NCI-H128 (cell line): ENCODE measurements around the gene IL6.
"Not testable (repeated sequence)": the region's sequence is repeated elsewhere in the genome, so short reads cannot be mapped to it uniquely, and the experiment has no call there.

ENCODE experiments used
- DNase-seq: peaks from one replicate; lab custom pipeline; 2025; ENCODE audit not compliant: unreplicated experiment; lab: John Stamatoyannopoulos, UW

The IL6 gene

DNA sequence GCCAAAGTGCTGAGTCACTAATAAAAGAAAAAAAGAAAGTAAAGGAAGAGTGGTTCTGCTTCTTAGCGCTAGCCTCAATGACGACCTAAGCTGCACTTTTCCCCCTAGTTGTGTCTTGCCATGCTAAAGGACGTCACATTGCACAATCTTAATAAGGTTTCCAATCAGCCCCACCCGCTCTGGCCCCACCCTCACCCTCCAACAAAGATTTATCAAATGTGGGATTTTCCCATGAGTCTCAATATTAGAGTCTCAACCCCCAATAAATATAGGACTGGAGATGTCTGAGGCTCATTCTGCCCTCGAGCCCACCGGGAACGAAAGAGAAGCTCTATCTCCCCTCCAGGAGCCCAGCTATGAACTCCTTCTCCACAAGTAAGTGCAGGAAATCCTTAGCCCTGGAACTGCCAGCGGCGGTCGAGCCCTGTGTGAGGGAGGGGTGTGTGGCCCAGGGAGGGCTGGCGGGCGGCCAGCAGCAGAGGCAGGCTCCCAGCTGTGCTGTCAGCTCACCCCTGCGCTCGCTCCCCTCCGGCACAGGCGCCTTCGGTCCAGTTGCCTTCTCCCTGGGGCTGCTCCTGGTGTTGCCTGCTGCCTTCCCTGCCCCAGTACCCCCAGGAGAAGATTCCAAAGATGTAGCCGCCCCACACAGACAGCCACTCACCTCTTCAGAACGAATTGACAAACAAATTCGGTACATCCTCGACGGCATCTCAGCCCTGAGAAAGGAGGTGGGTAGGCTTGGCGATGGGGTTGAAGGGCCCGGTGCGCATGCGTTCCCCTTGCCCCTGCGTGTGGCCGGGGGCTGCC is at the start of gene IL6:
IL6 (plus strand) TSS at position 294 of the 807 bp plus-strand sequence; CDS start at position 357, 63 bp downstream.
- peak; percentile 24 for DNase-seq

- DNase-seq = not testable (repeated sequence)
Observed at GRCh38 chr7:22677263-22677662, 49.7 kb upstream of the IL6 start.

DNA sequence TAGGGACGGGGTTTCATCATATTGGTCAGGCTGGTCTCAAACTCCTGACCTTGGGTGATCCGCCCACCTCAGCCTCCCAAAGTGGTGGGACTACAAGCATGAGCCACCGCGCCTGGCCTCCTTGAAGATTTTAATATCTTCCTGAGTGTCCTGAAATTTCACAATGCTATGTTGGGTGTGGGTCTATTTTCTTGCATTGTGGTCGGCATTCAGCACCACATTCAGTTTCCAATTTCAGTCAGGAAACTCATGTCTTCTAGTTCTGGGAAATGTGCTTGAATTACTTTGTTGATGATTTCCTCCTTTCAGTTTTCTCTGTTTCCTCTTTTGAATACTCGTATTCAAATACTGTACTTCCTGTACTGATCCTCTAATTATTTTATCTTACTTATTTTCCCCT is 49.3 kb upstream of the IL6 start:
- DNase-seq = no peak

DNA sequence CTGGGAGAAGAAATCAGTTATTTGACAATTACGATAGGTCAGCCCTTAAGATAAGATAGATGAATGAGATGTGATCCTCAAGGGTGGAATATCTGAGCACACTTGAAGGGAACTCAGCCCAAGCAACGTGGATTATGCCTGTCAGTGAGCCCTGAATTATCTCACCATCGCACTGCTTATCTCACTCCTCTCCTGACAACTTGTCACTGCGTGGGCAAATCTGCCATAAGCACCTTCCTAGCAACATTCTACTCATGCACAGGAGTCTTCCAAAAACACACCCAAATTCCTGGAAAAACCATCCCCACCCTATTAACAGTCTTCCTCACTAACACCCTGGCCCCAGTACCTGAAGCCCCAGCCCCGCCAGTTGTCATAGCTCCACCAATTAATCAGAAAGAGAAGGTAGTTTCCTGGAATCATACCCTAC is 46.5 kb upstream of the IL6 start:
- DNase-seq = no peak

DNA sequence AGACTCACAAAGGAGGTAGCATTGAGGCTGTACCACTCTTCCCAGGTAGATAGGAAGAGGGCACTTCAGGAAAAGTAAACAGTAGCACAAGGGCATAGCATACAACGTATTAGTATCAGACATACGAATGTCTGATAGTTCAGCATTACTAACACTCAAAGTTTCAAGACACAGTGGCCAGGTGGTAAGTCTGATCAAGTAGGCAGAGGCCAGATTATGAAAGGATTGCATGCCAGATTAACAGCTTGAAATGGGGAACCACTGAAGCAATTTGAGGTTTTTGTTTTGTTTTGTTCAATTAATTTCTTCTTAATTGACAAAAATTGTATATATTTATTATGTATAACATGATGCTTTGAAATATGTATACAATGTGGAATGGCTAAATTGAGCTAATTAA is 45.7 kb upstream of the IL6 start:
- DNase-seq = no peak

DNA sequence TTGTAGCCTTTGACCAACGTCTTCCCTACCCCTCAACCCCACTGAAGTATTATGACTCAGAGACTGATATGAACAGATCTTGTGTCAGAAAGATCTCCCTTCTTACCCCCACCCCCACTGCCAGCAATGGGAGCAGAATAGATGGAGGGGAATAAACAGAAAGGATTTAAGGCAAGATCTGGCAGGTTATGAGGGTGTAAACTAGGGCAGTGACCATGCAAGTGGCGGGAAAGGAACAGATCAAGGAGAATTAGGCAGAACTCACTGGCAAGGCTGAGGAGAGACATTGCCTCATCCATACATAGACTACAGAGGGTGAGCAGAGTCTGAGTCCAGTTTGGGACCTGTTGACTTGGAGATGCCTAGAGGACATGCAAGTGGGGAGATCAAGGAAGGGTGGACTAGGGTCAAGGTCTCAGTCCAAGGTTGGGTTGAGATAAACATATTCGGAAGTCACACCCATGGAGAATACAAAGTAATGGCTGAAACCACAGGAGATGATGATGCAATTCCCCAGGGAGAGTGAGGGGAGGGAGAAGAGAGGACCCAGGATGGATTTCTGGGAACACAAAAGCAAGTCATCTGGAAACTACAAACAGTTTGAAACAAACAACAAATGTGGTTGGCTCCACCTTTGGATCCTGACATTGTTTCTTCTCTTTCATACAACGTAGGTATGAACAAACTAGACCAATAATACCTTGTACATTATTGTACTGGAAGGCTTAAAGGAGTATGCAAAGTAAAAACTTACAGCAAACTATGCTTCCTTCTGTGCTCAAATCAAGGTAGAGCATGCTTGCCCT is 44.9 kb upstream of the IL6 start:
- no peak for DNase-seq

DNA sequence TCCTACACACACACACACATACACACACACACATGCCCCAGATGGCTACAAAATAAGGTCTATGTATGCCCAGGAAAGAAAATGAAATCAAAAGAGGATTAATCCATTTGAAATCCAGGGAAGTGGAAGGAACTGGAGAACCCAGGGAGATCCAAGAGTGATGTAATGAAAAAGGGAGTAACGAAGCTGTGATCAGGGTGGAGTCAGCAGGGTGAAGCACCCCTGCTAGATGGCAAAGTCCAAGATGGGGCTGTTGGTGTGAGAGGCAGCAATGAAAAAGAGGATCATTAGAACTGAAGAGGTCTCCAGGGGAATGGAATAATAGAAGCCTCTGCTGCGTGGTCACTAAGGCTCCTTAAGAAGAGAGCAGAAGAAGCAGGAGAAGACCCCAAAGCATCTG is 43.6 kb upstream of the IL6 start:
- DNase-seq = no peak

DNA sequence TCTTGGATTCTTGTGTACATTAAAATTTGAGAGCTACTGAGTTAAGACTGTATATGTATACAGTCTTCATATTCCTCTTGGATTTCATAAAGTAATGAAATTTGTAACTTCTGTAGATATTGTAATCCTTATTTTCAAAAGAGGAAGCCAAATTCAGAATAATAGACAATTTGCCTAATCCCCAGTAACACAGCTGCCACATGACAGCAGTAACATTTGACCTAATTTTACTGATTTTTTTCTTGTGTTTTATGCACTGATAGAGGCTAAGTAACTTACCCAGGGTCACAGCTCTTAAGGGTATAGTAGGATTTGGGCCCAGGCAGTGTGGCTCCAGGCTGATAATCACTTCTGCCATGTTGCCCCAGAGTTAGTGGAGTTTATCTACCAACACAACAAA is 40.4 kb upstream of the IL6 start:
- DNase-seq = no peak

GRCh38 chr7:22688084-22688483 is 38.9 kb upstream of the IL6 start:
- no peak for DNase-seq

GRCh38 chr7:22688934-22689333 is 38.1 kb upstream of the IL6 start:
- not testable (repeated sequence) for DNase-seq

- no peak for DNase-seq
Observed at GRCh38 chr7:22694597-22695207, 32.3 kb upstream of the IL6 start.

GRCh38 chr7:22695476-22696132 is 31.4 kb upstream of the IL6 start:
- DNase-seq = no peak

- no peak for DNase-seq
Observed at GRCh38 chr7:22696541-22697228, 30.3 kb upstream of the IL6 start.

- DNase-seq = no peak
Observed at GRCh38 chr7:22697322-22697859, 29.6 kb upstream of the IL6 start.

GRCh38 chr7:22697876-22698606 is 29.0 kb upstream of the IL6 start:
- DNase-seq = no peak

GRCh38 chr7:22698767-22699166 is 28.2 kb upstream of the IL6 start:
- DNase-seq = no peak

DNA sequence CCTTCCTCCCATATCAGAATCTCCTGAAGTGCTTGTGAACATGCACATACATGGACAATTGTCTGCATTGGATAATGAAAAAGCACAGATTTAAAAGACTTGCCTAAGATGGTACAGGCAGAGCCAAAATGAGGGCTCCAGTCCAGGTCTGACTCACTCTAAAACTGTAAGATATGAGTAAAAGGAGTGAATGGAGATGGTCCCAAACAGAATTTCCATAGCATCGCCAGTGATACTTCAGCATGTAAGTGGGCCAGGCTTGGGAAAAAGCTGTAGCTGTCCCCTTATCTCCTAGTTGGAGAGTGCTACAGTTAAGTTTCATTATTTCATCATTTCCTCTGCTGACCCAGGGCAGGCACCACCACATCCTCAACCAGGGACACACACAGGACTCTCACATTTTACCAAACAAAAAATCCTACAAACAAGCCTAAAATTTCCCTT is 26.4 kb upstream of the IL6 start:
- no peak for DNase-seq

DNA sequence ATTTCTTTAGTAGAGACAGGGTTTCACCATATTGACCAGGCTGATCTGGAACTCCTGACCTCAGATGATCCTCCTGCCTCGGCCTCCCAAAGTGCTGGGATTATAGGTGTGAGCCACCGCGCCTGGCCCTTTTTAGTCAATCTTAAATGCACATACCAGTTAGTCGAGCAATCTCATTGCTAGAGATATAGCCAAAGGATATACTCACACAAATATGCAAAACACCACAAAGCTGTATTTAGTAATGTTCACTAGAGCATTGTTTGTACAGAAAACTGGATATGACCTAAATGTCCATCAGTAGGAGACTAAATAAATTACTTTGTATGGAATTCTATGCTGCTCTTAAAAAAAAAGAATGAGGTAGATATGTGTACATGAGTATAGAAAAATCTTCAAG is 24.5 kb upstream of the IL6 start:
- DNase-seq = no peak

- not testable (repeated sequence) for DNase-seq
Observed at GRCh38 chr7:22703107-22703855, 23.7 kb upstream of the IL6 start.
